C4-2B (cell line): ENCODE measurements around the gene XYLT1.

ENCODE experiments used
- H3K27ac ChIP-seq: fragments of 450-650 bp; 2 replicates; pipeline ENCODE4 v1.5.1; 2017
- ZFX ChIP-seq: fragments of 450-650 bp; IDR thresholded peaks from 2 replicates; pipeline ENCODE4 v1.6.1; 2017
- TF ChIP-seq, protein P1 (sequence below): fragments of 450-650 bp; conservative IDR thresholded peaks from 2 replicates; pipeline ENCODE4 v1.5.1; 2017; ENCODE audit warnings: mild to moderate bottlenecking

The XYLT1 gene

DNA sequence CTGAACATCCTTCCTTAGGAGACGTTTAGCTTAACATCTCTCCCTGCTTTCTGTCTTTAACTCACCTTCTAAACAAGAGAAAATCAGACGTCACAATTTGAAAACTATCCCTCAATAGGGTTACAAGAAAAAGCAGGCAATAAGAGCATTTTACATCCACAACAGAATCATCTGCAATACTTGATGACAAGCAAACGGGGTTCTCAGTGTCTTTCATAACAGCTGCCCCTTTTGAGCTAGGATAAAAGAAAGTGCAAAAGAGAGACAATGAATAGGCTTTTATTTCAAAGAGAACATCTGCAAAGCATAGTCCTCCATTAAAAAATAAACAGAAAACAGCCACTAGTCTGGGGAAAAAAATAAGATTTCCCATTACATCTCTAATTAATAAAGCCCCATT lies 13.2 kb downstream of the XYLT1 start:
- no peak overlapping the region for H3K27ac ChIP-seq
- no peak for TF ChIP-seq ZFX
- TF ChIP-seq, protein P1, sequence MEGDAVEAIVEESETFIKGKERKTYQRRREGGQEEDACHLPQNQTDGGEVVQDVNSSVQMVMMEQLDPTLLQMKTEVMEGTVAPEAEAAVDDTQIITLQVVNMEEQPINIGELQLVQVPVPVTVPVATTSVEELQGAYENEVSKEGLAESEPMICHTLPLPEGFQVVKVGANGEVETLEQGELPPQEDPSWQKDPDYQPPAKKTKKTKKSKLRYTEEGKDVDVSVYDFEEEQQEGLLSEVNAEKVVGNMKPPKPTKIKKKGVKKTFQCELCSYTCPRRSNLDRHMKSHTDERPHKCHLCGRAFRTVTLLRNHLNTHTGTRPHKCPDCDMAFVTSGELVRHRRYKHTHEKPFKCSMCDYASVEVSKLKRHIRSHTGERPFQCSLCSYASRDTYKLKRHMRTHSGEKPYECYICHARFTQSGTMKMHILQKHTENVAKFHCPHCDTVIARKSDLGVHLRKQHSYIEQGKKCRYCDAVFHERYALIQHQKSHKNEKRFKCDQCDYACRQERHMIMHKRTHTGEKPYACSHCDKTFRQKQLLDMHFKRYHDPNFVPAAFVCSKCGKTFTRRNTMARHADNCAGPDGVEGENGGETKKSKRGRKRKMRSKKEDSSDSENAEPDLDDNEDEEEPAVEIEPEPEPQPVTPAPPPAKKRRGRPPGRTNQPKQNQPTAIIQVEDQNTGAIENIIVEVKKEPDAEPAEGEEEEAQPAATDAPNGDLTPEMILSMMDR, result no peak

DNA sequence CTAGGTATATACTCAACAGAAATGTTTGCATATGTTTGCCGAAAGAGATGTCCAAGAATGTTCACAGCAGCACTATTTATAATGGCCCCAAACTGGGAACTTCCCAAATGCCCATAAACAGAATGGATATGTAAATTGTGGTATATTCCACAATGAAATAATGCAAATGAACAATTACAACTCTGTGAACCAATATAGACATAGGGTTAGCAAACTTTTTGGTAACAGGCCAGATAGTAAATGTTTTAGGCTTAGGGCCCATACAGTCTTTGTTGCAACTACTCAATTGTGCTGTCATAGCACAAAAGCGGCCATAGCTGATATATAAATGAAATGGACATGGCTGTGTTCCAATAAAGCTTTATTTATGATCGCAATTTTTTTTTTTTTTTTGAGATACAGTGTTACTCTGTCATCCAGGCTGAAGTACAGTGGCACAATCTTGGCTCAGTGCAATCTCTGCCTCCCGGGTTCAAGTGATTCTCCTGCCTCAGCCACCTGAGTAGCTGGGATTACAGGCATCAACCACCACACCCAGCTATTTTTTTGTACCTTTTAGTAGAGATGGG lies 16.5 kb downstream of the XYLT1 start:
- TF ChIP-seq, protein P1, result no peak
- no peak for TF ChIP-seq ZFX
- H3K27ac ChIP-seq, result no peak overlapping the region

DNA sequence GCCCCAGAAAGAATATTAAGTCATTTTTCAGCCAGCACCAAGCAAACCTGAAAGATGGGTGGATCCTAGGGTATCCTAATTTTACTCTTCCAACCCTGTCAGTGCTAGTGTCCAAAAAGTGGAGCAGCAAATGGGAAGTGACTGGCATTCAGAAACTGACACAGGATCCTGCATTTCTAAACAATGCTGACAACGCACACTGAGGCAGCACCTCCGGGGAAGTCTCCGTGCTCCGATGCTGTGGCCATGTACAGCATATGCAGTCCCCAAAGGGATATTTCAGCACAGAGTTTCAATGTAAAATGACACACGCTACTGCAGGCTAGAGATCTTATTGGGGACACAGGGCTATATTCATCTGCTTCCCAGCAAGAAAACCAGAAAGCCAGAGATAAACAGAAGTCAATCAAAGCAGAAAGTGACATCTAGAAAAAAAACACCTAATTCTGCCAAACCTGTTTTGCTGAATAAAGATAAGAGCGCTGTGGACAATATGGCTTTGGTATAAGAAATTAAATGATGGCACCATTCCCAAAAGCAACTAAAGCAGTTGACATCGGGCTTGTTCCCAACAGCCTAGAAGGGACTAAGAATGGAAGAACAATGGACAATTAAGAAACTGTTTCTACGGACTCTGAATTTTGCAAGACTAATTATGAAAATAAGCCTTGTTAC lies 17.3 kb downstream of the XYLT1 start:
- TF ChIP-seq ZFX, result no peak
- TF ChIP-seq, protein P1, result no peak
- H3K27ac ChIP-seq, result no peak overlapping the region

DNA sequence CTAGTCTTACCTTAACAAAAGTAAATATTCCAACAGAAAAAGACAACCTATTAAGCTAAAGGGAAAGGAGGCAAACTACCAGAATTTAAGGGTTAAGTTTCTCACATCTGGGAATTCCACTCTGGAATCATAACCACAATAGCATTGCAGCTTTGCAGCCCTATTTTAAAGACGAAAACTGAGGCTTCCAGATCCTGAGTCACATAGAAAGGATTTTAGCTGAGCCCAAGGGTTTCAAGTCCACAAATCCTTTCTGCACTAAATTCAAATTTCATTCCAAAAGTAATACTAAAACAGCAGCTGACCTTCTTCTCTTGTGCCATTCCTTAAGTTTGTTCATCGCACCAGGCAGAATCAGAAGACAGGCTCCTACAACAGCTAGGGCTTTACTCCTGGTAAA lies 17.8 kb downstream of the XYLT1 start:
- TF ChIP-seq, protein P1, result no peak
- no peak overlapping the region for H3K27ac ChIP-seq

DNA sequence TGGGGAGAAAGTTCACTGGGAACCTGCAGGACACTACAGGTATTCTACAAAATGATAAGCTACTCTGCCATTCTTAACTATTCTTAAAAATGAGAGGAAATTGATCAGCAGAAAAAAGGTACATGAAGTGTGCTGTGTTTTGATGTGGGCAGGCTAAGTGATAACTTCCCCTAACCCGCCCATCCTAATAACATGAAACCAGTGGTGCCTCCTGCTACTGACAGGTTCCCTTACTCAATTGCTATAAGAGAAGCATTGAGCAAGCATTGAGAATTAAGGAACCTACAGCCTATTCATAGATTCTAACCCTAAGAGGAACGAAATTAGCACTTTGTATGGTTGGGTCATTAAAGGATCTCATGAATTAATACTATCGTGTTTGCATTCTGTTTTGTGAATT lies 18.9 kb downstream of the XYLT1 start:
- TF ChIP-seq, protein P1, result no peak
- no peak for TF ChIP-seq ZFX

DNA sequence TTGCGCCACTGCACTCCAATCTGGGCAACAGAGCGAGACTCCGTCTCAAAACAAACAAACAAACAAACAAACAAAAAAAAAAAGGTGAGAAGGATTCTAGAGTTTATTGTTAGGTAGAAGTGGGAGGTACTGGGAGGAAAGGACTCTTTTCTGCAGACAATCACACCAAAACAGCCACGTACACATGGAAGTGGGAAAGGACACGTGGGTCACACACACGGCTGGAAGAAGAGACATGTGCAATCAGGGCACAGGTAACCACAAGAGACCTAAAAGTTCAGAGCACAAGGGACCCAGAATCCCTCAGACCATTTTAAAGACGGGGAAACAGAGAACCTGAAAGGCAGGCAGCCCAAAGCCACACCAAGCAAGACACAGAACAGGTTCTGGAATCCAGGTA lies 20.5 kb downstream of the XYLT1 start:
- no peak overlapping the region for H3K27ac ChIP-seq
- TF ChIP-seq, protein P1, result no peak
- no peak for TF ChIP-seq ZFX

More for the DNA sequence above, 18.9 kb downstream of the XYLT1 start:
- no peak overlapping the region for H3K27ac ChIP-seq

DNA sequence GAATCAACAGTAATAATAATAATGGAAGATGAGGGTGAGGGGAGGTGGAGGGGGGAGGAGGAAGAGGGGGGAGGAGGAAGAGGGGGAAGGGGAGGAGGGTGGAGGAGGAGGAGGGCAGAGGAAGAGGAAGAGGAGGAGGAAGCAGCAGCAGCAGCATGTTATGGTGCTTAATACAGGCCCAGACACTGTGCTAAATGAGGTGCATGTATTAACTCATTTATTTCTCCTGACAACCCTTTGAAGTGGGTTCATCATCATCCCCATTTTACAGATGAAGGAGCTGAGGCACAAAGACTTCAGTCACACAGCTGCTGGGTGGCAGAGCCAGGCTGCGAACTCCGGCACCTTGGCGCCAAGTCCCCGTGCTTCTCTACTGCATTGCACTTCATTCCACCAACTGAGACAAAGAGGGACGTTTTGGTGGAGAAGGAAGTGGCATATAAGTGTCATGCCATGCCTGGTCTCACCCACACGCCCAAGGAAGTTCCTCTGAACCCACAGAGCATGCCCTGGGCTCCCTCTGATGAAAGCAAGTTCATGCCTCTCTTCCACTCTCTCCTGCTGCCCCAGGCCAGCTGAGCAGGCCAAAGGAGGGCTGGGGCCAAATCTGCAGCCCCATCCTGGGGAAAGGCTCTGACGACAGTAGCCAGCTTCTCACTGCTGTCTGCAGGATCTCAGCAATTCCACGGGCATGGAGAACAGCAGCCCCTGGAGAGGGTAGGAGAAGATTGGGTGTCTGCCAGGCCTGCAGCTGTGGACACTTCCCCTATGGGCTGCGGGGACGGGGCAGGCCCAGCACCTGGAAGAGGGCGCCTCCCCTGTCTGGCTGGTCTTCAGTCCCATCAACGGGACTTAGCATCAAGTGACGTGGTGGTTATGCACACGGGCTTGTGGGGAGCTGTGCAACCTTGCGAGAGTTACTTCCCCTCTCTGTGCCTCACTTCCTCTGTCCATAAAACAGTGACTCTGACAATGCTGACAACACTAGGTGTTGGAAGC lies 21.8 kb downstream of the XYLT1 start:
- no peak for TF ChIP-seq ZFX
- TF ChIP-seq, protein P1, result no peak
- H3K27ac ChIP-seq, result no peak overlapping the region
